ENCODE measurements around the gene RAP2A.

GRCh38 chr13:97512732-97513131 lies 78.8 kb downstream of the RAP2A start:
- TF ChIP-seq CTCF (IDR thresholded peaks at IDR 0.05; ENCODE audit: insufficient read depth, low read depth, low read length) (no peak), EZH2 (IDR thresholded peaks at IDR 0.05; ENCODE audit: insufficient read depth, low read length) (no peak)
